NCI-H1105 (cell line): ENCODE measurements around the gene CCDC141.

ENCODE experiments used
- DNase-seq: peaks from one replicate; lab custom pipeline; 2025; lab: John Stamatoyannopoulos, UW

Gene CCDC141

DNA sequence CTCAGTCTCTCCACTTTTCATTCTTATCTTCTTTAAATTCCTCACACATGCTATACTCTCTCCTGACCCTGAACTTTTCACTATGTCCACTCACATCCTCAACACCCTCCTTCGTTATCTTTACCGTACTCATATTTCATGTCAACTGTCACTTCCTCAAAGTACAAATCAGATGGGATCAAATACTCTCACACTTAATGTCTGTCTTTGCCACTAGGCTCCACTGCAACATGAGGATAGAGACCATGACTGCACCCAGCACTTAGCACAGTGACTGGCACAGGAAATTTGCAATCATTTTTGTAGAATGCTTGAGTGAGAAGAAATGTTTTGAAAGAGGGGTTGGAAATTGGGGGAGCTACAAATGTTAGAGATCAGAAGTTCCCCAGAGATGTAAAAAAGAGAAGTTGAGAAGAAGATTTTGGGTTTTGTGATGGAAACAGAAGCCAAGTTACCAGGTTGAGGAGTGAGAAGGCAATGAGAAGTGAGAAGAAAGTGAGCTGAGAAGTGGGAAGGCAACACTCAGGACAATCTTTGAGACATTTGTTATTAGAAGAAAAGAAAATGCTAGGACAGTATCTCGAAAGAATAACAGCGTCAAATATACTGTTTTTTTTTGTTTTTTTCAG, 87.0 kb downstream of the CCDC141 start:
- DNase-seq: no peak

- no peak for DNase-seq
Measured at GRCh38 chr2:178962152-178962551, 87.8 kb downstream of the CCDC141 start.

GRCh38 chr2:178954049-178954448, 95.9 kb downstream of the CCDC141 start:
- DNase-seq: peak; percentile 41

DNA sequence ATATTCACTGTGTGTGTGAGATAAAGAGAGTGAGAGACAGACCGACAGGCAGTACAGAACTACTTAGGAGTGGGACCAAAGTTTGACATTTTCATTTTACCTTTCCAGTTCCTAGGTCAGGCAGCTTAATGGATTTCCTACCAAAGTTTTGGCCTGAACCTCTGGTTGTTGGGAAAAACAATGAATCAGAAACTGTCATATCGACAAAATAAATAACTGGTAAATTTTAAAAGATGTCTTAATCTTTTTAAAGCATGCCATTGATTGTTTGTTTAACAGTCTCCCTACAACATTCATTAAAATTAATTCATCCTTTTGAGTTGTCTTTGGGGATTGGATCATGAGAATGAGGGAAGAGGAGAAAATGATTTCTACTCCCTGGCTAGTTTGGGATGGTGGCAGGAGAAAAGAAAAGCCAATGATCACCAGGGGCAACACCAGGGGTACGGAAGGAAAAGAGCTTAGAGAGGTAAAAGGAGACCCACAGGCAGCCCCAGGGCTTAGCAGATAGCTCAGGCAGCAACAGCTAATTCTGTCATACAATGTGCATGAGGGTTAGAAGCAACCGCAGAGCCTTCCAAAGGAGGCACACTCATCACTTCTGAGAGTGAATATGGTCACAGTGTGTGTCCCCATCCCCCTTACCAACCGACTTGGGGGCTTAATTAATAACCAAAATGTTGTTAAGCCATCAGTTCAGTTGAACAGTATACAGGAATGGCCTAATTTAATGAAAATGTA, 98.5 kb downstream of the CCDC141 start:
- no peak for DNase-seq

- DNase-seq: no peak
Measured at GRCh38 chr2:178949584-178949983, 100.4 kb downstream of the CCDC141 start.

- DNase-seq: no peak
Measured at GRCh38 chr2:178949151-178949550, 100.8 kb downstream of the CCDC141 start.

GRCh38 chr2:178947006-178947405, 102.9 kb downstream of the CCDC141 start:
- DNase-seq: no peak

DNA sequence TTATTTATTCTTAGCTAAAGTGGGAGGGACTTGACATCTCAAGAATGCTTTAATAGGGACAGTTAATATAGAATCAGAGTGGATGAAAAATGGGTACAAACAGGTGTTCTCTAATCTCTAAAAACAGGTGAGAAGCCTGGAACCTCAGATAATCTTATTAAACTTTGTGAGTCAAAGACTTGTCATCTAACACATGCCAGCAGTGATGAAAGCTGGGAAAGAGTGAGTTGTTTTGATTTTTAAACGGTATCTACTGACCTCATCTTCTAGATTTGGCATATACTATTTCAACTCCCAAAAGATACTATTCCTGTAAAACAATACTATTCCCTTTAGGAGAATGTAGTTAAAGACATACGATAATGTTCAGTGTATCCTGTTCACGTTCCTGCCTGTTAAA, 103.4 kb downstream of the CCDC141 start:
- no peak for DNase-seq

DNA sequence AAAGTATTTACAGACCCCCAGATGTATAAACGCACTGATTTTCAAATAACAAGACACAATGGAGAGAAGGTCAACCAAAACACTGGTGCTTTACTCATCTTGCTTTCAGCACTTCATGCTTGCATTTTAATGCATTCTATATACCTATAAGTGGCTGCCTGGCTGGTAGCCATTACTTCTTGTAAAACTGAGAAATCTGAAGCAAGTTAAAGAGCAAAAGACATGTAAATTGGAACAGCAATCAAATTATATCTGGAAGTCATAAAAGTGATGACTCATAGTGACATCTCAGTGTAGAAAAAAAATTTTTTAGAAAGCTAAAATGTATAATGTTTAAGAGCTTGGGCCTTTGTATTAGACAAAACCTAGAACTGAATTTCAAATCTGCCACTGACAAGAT, 106.2 kb downstream of the CCDC141 start:
- no peak for DNase-seq

DNA sequence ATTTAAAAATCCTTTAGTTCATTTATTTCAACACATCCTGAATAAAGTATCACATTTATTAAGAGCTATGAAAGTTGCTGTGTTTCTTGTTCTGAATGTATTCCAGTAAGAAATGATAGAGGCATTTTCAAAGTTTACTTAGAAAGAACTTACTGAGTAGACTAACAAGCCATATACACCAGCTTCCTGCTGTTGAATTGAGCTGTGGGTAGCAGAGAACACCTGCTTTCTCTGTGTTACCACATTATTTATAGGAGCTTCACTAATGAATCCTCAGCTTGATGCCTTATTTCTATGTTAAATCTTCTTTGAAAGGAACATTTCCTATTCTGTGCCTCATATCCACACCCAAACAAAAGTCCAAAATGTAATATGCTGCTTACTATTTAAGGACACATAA, 115.4 kb downstream of the CCDC141 start:
- DNase-seq: no peak

DNA sequence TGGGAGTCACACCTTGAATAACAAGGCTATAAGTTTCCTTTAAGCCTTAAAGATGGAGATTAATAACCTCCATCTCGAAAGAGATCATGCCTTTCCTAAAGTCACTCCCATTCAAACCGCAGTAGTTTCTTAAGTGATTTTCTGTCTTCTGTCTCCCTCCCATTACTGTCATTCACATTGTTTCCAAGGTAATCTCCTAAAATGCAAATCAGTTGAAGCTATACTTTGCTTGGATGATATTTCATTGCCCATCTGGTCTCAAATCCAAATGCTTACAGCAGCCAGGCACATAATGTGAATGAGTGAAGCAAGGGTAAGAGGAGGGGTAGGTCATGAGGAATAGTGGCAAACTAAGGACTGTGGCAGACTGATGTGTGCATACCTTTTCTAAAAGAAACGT, 116.4 kb downstream of the CCDC141 start:
- no peak for DNase-seq

GRCh38 chr2:178928077-178928476, 121.9 kb downstream of the CCDC141 start:
- no peak for DNase-seq

- no peak for DNase-seq
Measured at GRCh38 chr2:178927173-178927572, 122.8 kb downstream of the CCDC141 start.

DNA sequence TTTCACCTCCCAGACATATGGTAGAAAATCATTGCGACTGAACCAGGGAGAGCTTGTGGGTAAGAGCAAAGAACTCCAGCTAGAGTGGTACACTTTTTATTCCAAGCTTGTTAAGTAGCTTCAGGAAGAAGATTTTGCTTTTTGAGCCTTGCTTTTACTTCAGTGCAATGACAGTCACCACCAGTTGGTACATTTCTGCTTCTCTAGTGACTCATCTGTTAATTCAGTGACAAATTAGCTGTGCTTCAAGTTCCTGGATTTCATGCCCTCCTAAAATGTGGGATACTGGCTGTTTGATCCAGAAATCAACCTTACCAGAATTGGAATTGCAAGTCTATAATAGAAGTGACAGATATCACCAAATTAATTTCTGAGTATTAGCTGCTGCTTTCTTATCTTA, 125.1 kb downstream of the CCDC141 start:
- no peak for DNase-seq

DNA sequence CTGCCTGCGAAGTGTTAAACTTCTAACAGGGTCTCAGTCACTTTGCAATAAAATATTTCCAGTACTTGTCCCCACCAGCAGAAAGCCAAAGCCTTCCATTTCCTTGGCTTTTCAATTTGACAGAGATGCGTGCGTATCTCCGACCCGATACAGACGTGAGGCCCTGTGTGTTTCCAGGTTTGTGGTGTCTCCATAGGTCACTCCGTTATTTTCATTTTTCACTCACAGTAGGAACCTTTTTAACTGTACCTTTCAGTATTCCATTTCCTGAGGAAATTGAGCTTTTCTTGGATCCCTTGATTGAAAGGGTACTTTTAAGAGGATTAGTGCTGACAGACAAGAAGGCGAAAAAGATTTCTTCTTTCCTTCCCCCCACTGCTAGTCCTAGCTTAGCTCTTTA, 126.4 kb downstream of the CCDC141 start:
- no peak for DNase-seq

DNA sequence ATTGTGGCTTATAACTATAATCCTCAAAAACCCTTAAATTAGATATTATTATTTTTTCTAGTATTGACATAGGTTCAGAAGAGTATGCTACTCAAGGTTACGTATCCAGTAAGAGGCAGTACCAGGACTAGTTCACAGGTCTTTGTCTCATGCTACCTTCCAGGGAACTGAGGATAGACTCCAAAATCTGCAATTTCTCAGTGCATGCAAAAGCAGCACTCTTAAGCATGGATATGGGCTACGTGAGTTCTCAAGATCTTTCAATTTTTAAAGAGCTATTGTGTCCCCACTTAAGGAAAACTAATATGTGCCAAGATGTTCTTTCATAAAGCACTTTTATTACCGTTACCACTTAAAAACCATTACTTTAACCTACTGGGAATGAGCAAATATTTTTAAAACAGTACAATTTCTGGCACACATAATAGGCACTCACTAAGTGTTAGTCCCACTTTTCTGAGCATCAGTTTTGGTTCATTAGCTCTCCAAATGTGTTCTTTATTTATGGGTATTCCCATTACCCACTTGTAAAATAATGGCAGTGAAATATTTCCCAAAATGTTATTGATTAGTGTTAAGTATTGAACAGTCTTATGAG, 128.9 kb downstream of the CCDC141 start:
- DNase-seq: no peak

- peak; percentile 5 for DNase-seq
Measured at GRCh38 chr2:178917555-178917954, 132.4 kb downstream of the CCDC141 start.

- DNase-seq: no peak
Measured at GRCh38 chr2:178915423-178916173, 134.3 kb downstream of the CCDC141 start.

- peak; percentile 63 for DNase-seq
Measured at GRCh38 chr2:178914259-178914849, 135.6 kb downstream of the CCDC141 start.

- DNase-seq: no peak
Measured at GRCh38 chr2:178913049-178913441, 136.9 kb downstream of the CCDC141 start.

GRCh38 chr2:178912416-178913048, 137.4 kb downstream of the CCDC141 start:
- no peak for DNase-seq

DNA sequence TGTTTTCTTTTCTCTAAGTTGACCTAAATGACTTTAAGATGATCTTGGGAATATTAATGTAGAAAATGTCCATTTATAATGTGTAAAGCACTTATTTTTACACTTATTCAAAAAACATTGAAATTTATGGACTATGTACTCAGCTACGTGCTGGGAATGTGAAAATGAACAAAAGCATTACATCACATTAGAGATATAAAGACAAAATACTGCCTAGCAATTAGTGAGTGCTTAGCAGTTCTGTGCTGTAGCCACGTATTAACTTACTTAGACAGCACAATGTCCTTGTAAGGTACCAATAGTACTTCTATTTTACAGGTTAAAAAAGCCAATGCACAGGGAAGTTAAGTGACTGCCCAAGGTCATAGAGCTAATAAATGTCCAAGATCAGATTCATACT, 138.9 kb downstream of the CCDC141 start:
- no peak for DNase-seq
